GM21526 (cell line): ENCODE results near the gene BATF3.
"Not testable (repeated sequence)": the region's sequence is repeated elsewhere in the genome, so short reads cannot be mapped to it uniquely, and the experiment has no call there.

Experiments
- ATAC-seq: cut with Tn5 transposase; IDR thresholded peaks from one replicate; pipeline ENCODE4 v1.9.1; 2021; ENCODE audit warnings: moderate library complexity; ENCODE audit not compliant: unreplicated experiment, low FRiP score

The BATF3 gene

GRCh38 chr1:212665241-212666115 is 34.2 kb downstream of the BATF3 start:
- ATAC-seq: peak; percentile 83

GRCh38 chr1:212664409-212665199 is 35.0 kb downstream of the BATF3 start:
- no peak for ATAC-seq

GRCh38 chr1:212658250-212658649 is 41.4 kb downstream of the BATF3 start:
- ATAC-seq: not testable (repeated sequence)

GRCh38 chr1:212656730-212657129 is 42.9 kb downstream of the BATF3 start:
- ATAC-seq: no peak

GRCh38 chr1:212655668-212656440 is 43.8 kb downstream of the BATF3 start:
- no peak for ATAC-seq

- no peak for ATAC-seq
These were observed 47.0 kb downstream of the BATF3 start for GRCh38 chr1:212652609-212653008.

GRCh38 chr1:212651977-212652376 is 47.7 kb downstream of the BATF3 start:
- no peak for ATAC-seq

- no peak for ATAC-seq
These were observed 48.1 kb downstream of the BATF3 start for GRCh38 chr1:212651521-212651920.

- no peak for ATAC-seq
These were observed 49.4 kb downstream of the BATF3 start for GRCh38 chr1:212650228-212650627.

- ATAC-seq: no peak
These were observed 50.6 kb downstream of the BATF3 start for GRCh38 chr1:212649020-212649419.

- ATAC-seq: no peak
These were observed 51.2 kb downstream of the BATF3 start for GRCh38 chr1:212648431-212648830.

GRCh38 chr1:212647004-212647403 is 52.6 kb downstream of the BATF3 start:
- ATAC-seq: no peak

GRCh38 chr1:212646588-212646987 is 53.1 kb downstream of the BATF3 start:
- no peak for ATAC-seq

GRCh38 chr1:212645546-212646543 is 53.8 kb downstream of the BATF3 start:
- ATAC-seq: no peak

GRCh38 chr1:212644866-212645545 is 54.6 kb downstream of the BATF3 start:
- no peak for ATAC-seq

- ATAC-seq: no peak
These were observed 55.8 kb downstream of the BATF3 start for GRCh38 chr1:212643877-212644276.

GRCh38 chr1:212641956-212642355 is 57.7 kb downstream of the BATF3 start:
- no peak for ATAC-seq

GRCh38 chr1:212640223-212640878 is 59.3 kb downstream of the BATF3 start:
- no peak for ATAC-seq

GRCh38 chr1:212639524-212639923 is 60.1 kb downstream of the BATF3 start:
- not testable (repeated sequence) for ATAC-seq
